ENCODE results near the gene ARL5B. TPM values are rescaled to one million over a fixed set of nuclear protein-coding genes. Genes with fewer than 3 reads are reported as not detected.

Gene ARL5B
- total and polyA plus RNA-seq, 2 of the 8 experiments (the other 6 are each of a cell fraction or from before 2014, with no cell fraction given): 8.4 to 52.1 TPM

GRCh38 chr10:18625886-18626285 is 33.3 kb upstream of the ARL5B start (continued):
- no peak for TF ChIP-seq MAX (IDR thresholded peaks at IDR 0.05)

Measured in H1 (cell line).